ENCODE measurements around the gene TGM4.

TGM4 gene

GRCh38 chr3:44958386-44958785, 84.0 kb downstream of the TGM4 start:
- DNase-seq = no peak

GRCh38 chr3:44960387-44961026, 86.1 kb downstream of the TGM4 start:
- no peak for DNase-seq

GRCh38 chr3:44961888-44962287, 87.5 kb downstream of the TGM4 start:
- DNase-seq = no peak

- no peak for DNase-seq
Measured at GRCh38 chr3:44962621-44963393, 88.4 kb downstream of the TGM4 start.

GRCh38 chr3:44963571-44964325, 89.3 kb downstream of the TGM4 start:
- no peak for DNase-seq
